Hematopoietic multipotent progenitor cell treated with erythropoietin and hydrocortisone succinate and interleukin-3 and kit ligand, for 15 days (in vitro differentiated cells): ENCODE measurements around the gene CELA2A.
"Not testable (repeated sequence)": the region's sequence is repeated elsewhere in the genome, so short reads cannot be mapped to it uniquely, and the experiment has no call there.

Experiments used
- DNase-seq: peaks from one replicate; pipeline ENCODE4 v3.0.0-alpha.2; 2015; ENCODE audit warnings: low spot score

The CELA2A gene

DNA sequence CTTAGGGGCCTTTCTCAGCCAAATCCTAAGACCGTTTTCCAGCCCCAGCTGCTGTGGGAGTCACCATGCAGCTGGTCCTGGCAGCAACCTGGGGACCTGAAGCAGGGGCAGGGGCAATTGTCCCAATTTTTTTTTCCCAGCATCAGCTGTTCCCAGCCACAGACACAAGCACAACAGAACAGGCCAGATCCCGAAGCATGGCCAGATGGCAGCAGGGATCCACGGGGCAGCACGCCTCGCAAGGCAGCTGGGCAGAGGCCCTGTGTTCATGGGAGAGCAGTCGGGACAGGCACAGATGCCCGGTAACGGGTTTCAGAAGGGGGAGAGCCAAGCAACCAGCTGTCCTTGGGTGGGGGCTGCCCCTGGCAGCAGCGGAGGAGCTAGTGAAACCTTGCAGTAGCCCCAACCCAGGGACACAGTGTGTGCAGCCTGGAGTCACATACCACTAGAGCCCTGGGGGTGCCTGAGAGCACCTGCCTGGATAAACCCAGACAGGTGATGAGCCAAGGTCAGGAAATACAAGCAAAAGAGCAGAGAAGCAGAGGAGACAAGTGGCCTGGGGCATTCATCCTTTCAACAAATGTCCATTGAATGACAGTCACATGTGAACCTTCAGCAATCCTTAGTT is 13.4 kb downstream of the CELA2A start:
- not testable (repeated sequence) for DNase-seq

DNA sequence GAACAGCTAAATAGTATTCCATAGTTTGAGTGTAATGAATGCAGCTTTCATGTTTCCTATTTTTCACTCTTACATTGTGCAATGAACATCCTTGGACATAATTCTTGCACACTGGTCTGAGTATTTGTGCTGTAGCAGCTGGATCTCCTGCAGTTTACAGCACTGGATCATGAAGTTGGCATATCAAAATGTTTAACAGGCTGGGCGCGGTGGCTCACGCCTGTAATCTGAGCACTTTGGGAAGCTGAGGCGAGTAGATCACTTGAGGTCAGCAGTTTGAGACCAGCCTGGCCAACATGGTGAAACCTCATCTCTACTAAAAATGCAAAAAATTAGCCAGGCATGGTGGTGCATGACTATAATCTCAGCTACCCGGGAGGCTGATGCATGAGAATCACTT is 14.5 kb downstream of the CELA2A start:
- DNase-seq = not testable (repeated sequence)

DNA sequence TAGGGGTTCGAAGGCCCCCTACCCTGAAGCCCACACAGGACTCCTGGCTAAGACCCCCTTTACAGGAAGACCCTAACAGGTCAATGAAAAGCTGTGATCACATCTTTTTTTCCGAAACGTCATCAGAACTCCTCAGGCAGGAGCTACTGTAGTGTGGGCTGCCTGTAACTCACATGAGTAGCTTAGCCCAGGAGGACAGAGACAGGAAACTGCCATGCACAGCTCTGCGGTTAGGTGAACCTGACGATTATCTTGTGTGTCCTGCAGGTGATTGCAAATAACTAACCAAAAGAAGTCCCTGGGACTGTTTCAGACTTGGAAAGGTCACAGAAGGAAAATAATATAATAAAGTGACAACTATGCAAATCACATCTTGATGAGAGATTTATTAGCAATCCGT is 15.2 kb downstream of the CELA2A start:
- not testable (repeated sequence) for DNase-seq

DNA sequence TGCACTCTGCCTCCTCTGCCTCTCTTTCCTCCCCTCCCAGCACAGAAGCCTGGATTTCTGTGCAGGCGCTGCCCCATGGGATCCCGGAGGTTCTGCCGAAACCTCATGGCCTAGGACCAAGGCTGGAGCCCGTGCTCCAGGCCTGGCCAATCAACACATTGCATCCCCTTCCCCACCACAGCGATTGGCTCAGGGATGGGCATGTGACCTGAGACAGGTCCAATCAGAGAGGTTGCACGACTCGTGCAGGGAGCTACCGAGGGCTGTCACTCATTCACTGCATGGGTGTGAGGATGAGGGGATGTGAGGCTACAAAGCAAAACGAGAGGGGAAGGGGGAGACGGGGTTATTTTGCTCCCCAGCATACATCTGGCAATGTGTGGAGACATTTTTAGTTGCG is 16.1 kb downstream of the CELA2A start:
- DNase-seq = no peak

DNA sequence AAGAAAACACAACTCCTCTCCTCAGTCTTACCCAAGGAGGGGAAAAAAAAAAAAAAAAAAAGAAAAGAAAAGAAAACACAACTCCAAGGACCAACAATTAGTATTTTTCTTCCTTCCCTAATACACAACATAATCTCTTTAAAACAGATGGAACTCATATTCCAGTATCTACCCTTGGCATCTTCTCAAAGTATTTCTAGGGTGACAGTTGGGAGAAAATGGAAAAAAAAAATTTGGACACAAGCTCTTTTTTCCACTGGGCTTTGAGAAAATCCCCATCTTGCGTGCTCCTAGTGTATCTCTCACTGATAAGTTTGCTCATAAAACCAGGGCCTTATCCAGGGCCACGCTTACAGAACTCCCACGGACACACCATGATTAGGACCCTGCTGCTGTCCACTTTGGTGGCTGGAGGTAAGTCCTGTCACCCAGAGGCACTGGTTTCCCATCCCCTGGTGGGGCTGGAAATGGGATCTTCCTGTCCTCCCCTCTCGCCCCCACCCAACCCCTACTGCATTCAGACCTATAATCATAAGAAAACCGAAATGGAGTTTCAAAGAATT is 19.3 kb downstream of the CELA2A start, which contains the start of gene CELA2B:
TSS of gene CELA2B (plus strand) at position 353 of the 563 bp plus-strand sequence. CDS start at position 375, 22 bp downstream.
- DNase-seq = no peak

DNA sequence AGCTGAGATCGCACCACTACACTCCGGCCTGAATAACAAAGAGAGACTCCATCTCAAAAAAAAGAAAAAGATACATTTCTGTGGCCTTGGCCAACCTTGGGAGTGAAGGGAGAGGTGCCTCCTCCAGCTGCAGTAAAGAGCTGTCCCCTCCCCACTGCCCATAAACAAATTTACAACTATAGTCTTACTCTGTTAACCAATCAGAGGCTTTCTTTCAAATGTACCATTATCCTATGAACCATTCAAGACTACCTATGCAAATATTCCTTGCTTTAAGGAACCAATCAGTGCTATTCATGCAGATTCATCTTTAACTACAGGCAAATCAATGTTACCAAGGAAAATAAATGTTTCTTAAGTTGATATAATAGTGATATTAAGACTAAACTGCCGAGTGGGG is 20.4 kb downstream of the CELA2A start:
- no peak for DNase-seq

DNA sequence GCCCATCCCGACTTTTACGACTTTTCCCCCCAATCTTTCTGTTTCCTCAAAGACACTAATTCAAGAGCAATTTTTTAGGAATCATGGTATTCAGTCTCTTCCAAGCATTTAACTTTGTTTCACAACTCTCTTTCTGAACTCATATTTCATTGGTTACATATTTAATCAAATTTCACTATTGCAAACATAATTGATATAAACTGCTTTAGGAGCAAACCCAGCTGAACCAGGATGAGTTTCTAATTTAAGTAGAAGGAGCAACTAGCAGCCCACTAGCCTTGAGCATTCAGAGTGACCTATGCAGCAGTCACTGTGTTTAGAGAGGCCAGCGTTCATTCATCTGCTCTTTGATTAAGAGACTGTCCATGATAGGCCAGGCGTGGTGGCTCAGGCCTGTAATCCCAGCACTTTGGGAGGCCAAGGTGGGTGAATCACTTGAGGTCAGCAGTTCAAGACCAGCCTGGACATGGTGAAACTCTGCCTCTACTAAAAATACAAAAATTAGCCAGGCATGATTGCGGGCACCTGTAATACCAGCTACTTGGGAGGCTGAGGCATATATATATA is 21.2 kb downstream of the CELA2A start:
- no peak for DNase-seq

DNA sequence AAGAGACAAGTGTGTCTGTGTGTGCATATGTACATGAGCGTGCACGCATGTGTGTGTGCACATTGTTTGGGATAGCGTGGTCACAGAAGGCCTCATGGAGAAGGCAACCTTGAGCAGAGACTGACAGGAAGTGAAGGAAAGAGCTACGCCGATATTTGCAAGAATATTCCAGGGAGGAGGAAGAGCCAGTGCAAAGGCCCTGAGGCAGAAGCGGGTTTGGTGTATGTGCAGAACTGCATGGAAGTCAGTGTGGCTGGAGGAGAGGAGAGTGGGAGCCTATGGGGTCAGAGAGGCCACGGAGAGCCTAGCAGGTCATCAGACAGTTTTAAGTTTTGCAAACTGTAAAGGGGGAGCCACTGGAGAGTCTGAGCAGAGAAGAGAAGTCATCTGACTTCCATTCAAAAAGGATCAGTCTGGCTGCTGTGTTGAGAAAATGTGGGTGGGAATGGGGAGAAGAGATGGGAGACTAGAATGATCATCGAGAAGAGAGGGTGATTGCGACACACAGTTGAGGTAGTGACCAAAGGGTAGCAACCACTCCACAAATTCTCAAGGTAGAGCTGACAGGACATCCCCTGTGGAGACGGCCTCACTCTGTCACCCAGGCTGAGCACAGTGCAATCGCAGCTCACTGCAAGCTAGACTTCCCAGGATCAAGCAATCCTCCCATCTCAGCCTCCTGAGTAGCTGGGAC is 23.3 kb downstream of the CELA2A start:
- no peak for DNase-seq

DNA sequence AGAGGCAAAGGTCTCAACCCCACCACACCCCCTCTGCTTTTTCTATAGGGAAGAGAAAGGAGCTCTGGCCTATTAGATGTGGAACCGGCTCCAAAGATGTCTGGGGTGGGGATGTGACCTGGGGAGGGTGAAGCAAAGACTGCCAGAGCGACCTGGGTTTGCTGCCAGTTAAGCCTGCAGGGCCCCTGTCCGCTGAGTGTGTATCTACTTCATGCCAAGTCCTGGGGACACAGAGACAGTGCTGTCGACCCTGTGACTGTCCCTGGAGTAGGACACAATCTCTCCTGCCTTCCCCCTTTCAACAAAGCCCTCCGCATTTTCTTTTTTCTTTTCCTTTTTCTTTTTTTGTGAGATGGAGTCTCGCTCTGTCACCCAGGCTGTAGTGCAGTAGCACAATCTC is 25.9 kb downstream of the CELA2A start:
- DNase-seq = not testable (repeated sequence)

DNA sequence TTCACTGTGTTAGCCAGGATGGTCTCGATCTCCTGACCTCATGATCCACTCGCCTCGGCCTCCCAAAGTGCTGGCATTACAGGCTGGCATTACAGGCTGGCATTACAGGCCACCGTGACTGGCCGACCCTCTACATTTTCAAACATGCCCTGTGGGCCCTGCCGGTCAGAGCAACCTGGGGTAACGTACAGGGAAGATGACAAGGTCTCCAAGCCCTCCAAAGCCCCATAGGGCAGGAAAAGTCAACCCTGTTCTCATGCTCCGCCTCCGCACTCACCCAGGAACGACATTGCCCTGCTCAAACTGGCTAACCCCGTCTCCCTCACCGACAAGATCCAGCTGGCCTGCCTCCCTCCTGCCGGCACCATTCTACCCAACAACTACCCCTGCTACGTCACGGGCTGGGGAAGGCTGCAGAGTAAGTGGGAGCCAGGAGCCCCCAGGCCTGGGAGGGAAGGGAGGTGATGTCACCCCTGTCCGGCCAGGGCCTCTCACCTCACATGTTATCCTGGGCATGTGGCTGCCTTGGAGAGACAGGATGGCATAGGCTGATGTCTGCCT is 26.5 kb downstream of the CELA2A start:
- not testable (repeated sequence) for DNase-seq

DNA sequence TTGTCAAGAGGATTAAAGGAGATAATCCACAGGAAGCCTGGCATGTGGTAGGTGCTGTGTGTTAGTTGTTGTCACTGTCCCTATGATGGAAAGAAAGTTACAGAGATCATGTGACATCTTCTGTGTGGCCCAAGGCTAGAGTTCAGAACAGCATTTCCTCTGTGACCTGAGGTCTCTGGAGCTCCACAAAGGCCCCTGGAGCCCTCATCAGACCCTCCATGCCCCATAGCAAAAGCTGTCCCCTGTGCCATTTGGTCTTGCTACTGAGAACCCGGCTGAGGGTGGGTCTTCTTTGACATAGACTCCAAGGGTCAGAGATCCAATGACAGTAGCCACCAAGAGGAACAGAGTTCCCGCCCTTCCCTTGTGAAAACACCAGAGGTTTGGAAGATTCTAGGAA is 27.4 kb downstream of the CELA2A start:
- no peak for DNase-seq

DNA sequence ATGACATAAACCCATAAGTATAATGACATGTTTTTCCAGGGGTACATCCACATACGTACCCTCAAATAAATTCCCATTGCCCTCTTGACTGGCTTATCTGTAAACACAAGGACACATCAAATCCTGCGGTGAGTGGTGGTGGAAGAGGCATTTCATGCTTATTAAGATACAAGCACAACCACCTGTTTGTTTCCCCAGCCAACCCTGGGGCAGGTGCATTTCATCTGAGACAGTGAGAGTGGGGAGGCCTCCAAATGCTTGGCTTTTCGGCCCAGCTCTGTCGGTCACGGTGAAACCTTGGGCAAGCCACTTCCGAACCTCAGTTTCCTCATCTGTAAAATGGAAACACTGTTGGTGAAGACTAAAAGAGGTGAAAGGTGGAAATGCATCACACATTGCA is 27.9 kb downstream of the CELA2A start:
- DNase-seq = not testable (repeated sequence)

DNA sequence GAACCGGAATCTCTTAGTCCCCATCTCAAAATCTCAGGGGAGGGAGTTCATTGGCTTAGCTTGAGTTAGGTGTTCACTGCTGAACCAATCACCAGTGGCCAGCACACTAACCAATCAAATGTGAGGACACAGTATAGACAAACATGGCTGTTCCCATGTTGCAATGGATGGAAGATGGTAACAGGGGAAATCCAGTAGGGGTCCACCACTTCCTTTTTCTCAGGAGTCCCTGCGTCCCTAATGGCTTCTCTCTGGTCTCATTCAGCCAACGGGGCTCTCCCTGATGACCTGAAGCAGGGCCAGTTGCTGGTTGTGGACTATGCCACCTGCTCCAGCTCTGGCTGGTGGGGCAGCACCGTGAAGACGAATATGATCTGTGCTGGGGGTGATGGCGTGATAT is 29.1 kb downstream of the CELA2A start:
- no peak for DNase-seq

DNA sequence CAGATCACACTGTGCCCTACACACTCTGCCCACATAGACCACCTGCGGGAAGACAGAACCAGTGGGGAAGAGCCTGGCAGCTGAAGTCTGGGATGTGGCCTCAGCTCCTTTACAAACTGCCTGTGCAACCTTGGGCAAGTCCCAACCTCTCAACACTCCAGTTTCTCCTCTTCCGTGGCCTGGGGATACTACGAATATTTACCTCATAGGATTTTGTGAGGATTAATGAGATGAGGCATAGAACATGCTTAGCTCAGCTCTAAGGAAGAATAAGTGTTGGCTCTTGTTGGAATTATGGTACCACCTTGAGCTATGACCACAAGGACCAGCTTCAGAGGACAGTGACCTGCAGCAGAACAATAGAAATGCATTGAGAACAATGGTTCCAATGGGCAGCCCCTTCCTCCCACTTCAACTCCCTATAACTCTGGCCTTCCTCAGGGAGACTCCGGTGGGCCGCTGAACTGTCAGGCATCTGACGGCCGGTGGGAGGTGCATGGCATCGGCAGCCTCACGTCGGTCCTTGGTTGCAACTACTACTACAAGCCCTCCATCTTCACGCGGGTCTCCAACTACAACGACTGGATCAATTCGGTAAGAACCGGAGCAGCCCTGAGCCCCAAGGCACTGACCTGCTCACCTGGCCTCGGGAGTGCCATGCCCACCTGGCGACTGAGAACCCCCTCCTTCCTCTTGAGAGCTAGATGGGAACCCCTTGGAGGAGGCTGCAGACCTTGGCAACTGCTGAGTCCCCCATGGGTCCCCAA is 30.5 kb downstream of the CELA2A start:
- not testable (repeated sequence) for DNase-seq

DNA sequence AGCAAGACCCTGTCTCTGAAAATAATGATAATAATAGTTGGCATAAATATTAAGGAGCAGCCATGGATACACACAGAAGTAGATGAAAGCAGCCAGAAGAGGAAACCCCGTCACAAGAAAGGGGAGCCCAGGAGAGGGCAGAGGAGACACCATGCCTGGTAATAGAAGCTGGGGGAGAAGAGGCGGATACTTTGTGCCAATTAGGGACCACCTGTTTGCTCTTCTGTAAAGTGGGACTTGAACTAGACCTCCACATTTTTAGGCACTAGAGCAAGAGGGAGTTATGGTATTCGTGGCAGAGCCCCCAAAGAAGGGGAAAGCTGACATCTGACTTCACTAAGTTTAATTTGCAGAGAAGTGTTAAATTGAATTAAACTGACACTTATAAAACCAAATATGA is 31.8 kb downstream of the CELA2A start:
- DNase-seq = no peak

DNA sequence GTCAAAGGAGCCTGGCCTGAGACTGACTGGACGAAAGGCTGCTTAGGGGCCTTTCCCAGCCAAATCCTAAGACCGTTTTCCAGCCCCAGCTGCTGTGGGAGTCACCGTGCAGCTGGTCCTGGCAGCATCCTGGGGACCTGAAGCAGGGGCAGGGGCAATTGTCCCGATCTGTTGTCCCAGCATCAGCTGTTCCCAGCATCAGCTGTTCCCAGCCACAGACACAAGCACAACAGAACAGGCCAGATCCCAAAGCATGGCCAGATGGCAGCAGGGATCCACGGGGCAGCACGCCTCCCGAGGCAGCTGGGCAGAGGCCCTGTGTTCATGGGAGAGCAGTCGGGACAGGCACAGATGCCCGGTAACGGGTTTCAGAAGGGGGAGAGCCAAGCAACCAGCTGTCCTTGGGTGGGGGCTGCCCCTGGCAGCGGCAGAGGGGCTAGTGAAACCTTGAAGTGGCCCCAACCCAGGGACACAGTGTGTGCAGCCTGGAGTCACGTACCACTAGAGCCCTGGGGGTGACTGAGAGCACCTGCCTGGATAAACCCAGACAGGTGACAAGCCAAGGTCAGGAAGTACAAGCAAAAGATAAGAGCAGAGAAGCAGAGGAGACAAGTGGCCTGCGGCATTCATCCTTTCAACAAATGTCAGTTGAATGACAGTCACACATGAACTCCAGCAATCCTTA is 32.7 kb downstream of the CELA2A start:
- no peak for DNase-seq

DNA sequence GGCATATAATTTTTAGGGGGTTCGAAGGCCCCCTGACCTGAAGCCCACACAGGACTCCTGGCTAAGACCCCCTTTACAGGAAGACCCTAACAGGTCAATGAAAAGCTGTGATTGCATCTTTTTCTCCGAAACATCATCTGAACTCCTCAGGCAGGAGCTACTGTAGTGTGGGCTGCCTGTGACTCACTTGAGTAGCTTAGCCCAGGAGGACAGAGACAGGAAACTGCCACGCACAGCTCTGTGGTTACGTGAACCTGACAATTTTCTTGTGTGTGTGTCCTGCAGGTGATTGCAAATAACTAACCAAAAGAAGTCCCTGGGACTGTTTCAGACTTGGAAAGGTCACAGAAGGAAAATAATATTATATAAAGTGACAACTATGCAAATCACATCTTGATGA is 34.5 kb downstream of the CELA2A start:
- DNase-seq = not testable (repeated sequence)

DNA sequence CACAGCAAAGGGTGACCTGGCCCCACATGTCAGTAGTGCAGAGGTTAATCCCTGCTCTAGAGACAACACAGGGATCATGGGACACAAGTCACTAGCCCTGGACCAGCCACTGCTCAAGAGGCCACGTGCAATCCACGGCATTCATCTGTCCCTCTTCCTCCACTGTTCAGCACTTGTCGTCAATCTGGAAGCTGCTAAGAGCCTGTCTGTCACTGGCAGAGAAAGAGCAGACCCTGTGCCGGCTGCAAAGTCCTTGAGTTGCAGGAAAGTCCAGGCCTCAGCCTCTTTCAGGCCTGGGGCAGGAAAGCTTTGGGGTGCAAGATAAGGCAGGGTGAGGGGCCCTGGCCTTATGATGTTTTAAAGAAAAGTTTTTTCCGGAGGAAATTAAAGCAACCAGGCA is 36.1 kb downstream of the CELA2A start:
- DNase-seq = no peak

DNA sequence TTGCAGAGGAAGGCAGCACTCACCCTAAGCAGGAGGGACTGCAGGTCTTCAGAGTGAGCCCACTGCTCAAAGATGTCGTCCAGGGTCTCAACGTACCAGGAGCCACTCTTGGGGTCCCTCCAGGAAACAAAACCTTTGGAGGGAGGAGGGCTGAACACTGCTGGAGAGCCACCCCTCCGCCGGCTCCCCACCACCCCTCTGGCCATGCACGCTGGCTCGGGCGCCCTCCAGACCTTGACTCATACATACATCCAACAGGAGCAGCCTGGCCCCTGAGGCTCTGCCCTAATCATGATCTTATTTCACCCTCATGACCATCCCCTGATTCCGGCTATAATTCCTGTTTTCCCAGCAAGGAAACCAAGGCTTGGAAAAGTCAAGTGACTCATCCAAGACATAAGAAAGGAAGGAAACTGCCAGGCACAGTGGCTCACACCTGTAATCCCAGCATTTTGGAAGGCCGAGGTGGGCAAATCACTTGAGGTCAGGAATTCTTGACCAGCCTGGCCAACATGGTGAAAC is 37.4 kb downstream of the CELA2A start:
- DNase-seq = no peak

DNA sequence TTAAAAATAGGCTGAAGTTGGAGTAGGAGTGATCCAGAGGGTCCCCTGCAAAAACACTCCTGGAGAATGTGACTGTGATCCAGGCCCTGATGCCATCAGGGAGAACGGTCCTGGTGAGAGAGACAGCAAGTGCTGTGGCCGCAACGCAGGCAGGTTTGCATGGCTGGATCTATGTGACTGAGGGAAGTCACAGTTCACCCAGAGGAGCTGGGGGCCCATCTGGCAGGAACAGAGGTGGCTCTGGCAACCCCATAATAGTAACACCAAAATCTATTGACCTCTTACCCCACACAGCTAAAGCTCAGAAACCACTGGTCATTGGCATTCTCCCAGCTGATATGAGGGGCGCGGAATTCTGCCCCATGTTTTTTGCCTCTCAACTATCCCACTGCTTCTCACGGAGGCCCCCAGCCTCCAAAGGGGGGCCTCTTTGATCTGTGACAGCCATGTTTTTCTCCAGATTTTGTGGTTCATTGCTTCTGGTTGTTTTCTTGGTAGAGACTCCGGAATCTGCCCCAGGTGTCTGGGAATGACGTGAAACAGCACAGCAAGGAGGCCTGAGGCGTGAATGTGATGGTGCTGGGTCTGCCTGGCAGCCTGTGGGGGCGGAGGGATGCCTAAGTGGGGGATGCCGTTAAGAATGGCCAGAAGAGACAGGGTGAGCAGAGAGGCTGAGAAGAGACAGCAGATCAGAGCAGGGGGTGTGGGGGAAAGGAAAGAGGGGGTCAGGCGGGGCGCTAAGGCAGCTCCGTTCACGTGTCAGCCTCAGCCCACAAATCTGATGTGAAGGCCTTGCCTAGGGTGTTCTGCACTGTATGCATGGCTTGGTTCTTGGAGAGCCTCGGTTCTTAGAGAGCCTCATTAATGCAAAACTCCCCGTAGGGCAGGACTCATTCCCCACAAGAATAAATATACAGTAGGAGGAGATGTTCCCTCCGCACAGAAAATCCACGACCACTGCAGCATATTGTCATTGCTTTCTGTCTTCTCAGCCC is 43.9 kb downstream of the CELA2A start:
- DNase-seq = no peak
